WTC11 (cell line): ENCODE measurements around the gene RNPS1. TPM values are rescaled to one million over a fixed set of nuclear protein-coding genes. Genes with fewer than 3 reads are reported as not detected.

ENCODE experiments used
- ATAC-seq: fragments of 200-7000 bp; cut with Tn5 transposase; 2 replicates; pipeline ENCODE4 v1.10.0; 2021; ENCODE audit warnings: mild to moderate bottlenecking, moderate library complexity
- CTCF ChIA-PET: fragments of 300-600 bp; sonication (Branson Sonifier 250); formaldehyde crosslinking; loops from one replicate; lab custom pipeline; 2021; ENCODE audit warnings: antibody characterized with exemption; lab: Charles Lee
- POLR2A ChIA-PET: fragments of 350-600 bp; sonication (Branson Sonifier 250); formaldehyde crosslinking; loops from one replicate; lab custom pipeline; 2021; ENCODE audit warnings: antibody characterized with exemption; lab: Charles Lee
- DNase-seq: peaks from one replicate; pipeline ENCODE4 v3.0.0; 2021; ENCODE audit warnings: low spot score
- H3K27ac Mint-ChIP-seq: 2 replicates; pipeline ENCODE4 v1.8.0; 2021; ENCODE audit warnings: mixed read lengths
- H3K27me3 Mint-ChIP-seq: 2 replicates; pipeline ENCODE4 v1.8.0; 2021; ENCODE audit warnings: low read depth, mild to moderate bottlenecking, moderate library complexity, mixed read lengths
- H3K36me3 Mint-ChIP-seq: 2 replicates; pipeline ENCODE4 v1.8.0; 2021; ENCODE audit warnings: mixed read lengths
- H3K4me1 Mint-ChIP-seq: 2 replicates; pipeline ENCODE4 v1.8.0; 2022; ENCODE audit warnings: mixed read lengths
- H3K4me3 Mint-ChIP-seq: 2 replicates; pipeline ENCODE4 v1.8.0; 2021; ENCODE audit warnings: mild to moderate bottlenecking, moderate library complexity, mixed read lengths
- H3K9me3 Mint-ChIP-seq: 2 replicates; pipeline ENCODE4 v1.8.0; 2021; ENCODE audit warnings: mixed read lengths
- ATF1 ChIP-seq: sonication (generic); formaldehyde crosslinking; IDR thresholded peaks from 2 replicates; pipeline ENCODE4 v1.8.1; 2023; ENCODE audit warnings: mild to moderate bottlenecking, moderate library complexity, missing genetic modification reagents
- ELF4 ChIP-seq: sonication (generic); formaldehyde crosslinking; IDR thresholded peaks from 2 replicates; pipeline ENCODE4 v1.8.1; 2022; ENCODE audit warnings: low read depth, mild to moderate bottlenecking, moderate library complexity, missing genetic modification reagents
- ETV6 ChIP-seq: sonication (generic); formaldehyde crosslinking; IDR thresholded peaks from 2 replicates; pipeline ENCODE4 v1.8.1; 2022; ENCODE audit warnings: mild to moderate bottlenecking, missing genetic modification reagents
- IRF2 ChIP-seq: sonication (generic); formaldehyde crosslinking; IDR thresholded peaks from 2 replicates; pipeline ENCODE4 v1.8.0; 2022; ENCODE audit warnings: low read depth, missing genetic modification reagents, borderline replicate concordance
- JAZF1 ChIP-seq: fragments of 250-450 bp; sonication (Bioruptor Pico); IDR thresholded peaks from 2 replicates; pipeline ENCODE4 v1.9.0; 2021; ENCODE audit warnings: moderate library complexity, mild to moderate bottlenecking, inconsistent platforms
- JUN ChIP-seq: sonication (generic); formaldehyde crosslinking; IDR thresholded peaks from 2 replicates; pipeline ENCODE4 v1.8.0; 2023; ENCODE audit warnings: mild to moderate bottlenecking, missing genetic modification reagents
- MYBL2 ChIP-seq: sonication (generic); formaldehyde crosslinking; IDR thresholded peaks from 2 replicates; pipeline ENCODE4 v1.8.1; 2023; ENCODE audit warnings: mild to moderate bottlenecking, moderate library complexity, missing genetic modification reagents
- NFE2L1 ChIP-seq: sonication (generic); formaldehyde crosslinking; IDR thresholded peaks from 2 replicates; pipeline ENCODE4 v1.8.1; 2023; ENCODE audit warnings: missing genetic modification reagents
- NR2C2 ChIP-seq: sonication (generic); formaldehyde crosslinking; IDR thresholded peaks from 2 replicates; pipeline ENCODE4 v1.8.0; 2022; ENCODE audit warnings: mild to moderate bottlenecking, missing genetic modification reagents
- NR3C1 ChIP-seq: sonication (generic); formaldehyde crosslinking; conservative IDR thresholded peaks from 2 replicates; pipeline ENCODE4 v1.8.1; 2023; ENCODE audit warnings: low read depth, mild to moderate bottlenecking, missing genetic modification reagents
- SMAD4 ChIP-seq: sonication (generic); formaldehyde crosslinking; IDR thresholded peaks from 2 replicates; pipeline ENCODE4 v1.8.0; 2022; ENCODE audit warnings: mild to moderate bottlenecking, missing genetic modification reagents
- TCF7 ChIP-seq: sonication (generic); formaldehyde crosslinking; IDR thresholded peaks from 2 replicates; pipeline ENCODE4 v1.8.0; 2022; ENCODE audit warnings: mild to moderate bottlenecking, low read depth, missing genetic modification reagents, moderate library complexity
- TEAD1 ChIP-seq: sonication (generic); formaldehyde crosslinking; IDR thresholded peaks from 2 replicates; pipeline ENCODE4 v1.8.0; 2022; ENCODE audit warnings: mild to moderate bottlenecking, missing genetic modification reagents
- ZBTB21 ChIP-seq: sonication (generic); formaldehyde crosslinking; IDR thresholded peaks from 2 replicates; pipeline ENCODE4 v1.8.1; 2023; ENCODE audit warnings: mild to moderate bottlenecking, missing genetic modification reagents, borderline replicate concordance
- ZNF232 ChIP-seq: sonication (generic); formaldehyde crosslinking; IDR thresholded peaks from 2 replicates; pipeline ENCODE4 v1.8.0; 2022; ENCODE audit warnings: mild to moderate bottlenecking, missing genetic modification reagents
- total RNA-seq: library from RNA; stranded (reverse); gene quantifications from 3 replicates; pipeline ENCODE4 v1.2.3, GENCODE V29; 2021
- TF ChIP-seq, protein P1 (sequence below): fragments of 250-450 bp; sonication (Bioruptor Pico); IDR thresholded peaks from 2 replicates; pipeline ENCODE4 v1.9.0; 2021; ENCODE audit warnings: mild to moderate bottlenecking, borderline replicate concordance
- TF ChIP-seq, protein P2 (sequence below): sonication (generic); formaldehyde crosslinking; IDR thresholded peaks from 2 replicates; pipeline ENCODE4 v1.8.1; 2023; ENCODE audit warnings: mild to moderate bottlenecking, missing genetic modification reagents, moderate library complexity
- TF ChIP-seq, protein P3 (sequence below): sonication (generic); formaldehyde crosslinking; conservative IDR thresholded peaks from 2 replicates; pipeline ENCODE4 v1.8.1; 2022; ENCODE audit warnings: mild to moderate bottlenecking, missing genetic modification reagents
- TF ChIP-seq, protein P4 (sequence below): fragments of 250-450 bp; sonication (Bioruptor Pico); IDR thresholded peaks from 2 replicates; pipeline ENCODE4 v1.9.0; 2021; ENCODE audit warnings: mild to moderate bottlenecking
- TF ChIP-seq, protein P5 (sequence below): sonication (generic); formaldehyde crosslinking; IDR thresholded peaks from 2 replicates; pipeline ENCODE4 v1.8.0; 2022; ENCODE audit warnings: mild to moderate bottlenecking, missing genetic modification reagents
- TF ChIP-seq, protein P6 (sequence below): sonication (generic); formaldehyde crosslinking; IDR thresholded peaks from 2 replicates; pipeline ENCODE4 v1.8.0; 2022; ENCODE audit warnings: missing genetic modification reagents

Gene RNPS1
- total RNA-seq, 1 experiment from 2014 or later: 331 TPM

DNA sequence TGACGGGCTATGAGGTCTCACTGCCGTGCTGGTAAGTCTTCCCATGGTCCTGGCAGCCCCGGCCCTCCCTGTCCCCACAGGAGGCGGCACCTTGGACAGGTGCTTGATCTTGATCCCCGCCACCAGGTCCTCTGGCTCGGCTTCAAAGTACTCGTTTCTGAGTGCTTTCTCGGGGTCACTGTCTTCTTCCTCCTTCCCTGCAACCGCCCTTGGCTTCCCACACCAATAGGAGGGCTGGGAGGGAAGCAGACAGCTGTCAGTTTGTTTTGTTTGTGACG, 31.9 kb upstream of the RNPS1 start (continued):
- TF ChIP-seq, protein P1, sequence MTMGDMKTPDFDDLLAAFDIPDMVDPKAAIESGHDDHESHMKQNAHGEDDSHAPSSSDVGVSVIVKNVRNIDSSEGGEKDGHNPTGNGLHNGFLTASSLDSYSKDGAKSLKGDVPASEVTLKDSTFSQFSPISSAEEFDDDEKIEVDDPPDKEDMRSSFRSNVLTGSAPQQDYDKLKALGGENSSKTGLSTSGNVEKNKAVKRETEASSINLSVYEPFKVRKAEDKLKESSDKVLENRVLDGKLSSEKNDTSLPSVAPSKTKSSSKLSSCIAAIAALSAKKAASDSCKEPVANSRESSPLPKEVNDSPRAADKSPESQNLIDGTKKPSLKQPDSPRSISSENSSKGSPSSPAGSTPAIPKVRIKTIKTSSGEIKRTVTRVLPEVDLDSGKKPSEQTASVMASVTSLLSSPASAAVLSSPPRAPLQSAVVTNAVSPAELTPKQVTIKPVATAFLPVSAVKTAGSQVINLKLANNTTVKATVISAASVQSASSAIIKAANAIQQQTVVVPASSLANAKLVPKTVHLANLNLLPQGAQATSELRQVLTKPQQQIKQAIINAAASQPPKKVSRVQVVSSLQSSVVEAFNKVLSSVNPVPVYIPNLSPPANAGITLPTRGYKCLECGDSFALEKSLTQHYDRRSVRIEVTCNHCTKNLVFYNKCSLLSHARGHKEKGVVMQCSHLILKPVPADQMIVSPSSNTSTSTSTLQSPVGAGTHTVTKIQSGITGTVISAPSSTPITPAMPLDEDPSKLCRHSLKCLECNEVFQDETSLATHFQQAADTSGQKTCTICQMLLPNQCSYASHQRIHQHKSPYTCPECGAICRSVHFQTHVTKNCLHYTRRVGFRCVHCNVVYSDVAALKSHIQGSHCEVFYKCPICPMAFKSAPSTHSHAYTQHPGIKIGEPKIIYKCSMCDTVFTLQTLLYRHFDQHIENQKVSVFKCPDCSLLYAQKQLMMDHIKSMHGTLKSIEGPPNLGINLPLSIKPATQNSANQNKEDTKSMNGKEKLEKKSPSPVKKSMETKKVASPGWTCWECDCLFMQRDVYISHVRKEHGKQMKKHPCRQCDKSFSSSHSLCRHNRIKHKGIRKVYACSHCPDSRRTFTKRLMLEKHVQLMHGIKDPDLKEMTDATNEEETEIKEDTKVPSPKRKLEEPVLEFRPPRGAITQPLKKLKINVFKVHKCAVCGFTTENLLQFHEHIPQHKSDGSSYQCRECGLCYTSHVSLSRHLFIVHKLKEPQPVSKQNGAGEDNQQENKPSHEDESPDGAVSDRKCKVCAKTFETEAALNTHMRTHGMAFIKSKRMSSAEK (CRISPR knock-in tag): no peak
- TF ChIP-seq SMAD4 (no peak), NR2C2 (CRISPR knock-in tag) (no peak)
- TF ChIP-seq, protein P2, sequence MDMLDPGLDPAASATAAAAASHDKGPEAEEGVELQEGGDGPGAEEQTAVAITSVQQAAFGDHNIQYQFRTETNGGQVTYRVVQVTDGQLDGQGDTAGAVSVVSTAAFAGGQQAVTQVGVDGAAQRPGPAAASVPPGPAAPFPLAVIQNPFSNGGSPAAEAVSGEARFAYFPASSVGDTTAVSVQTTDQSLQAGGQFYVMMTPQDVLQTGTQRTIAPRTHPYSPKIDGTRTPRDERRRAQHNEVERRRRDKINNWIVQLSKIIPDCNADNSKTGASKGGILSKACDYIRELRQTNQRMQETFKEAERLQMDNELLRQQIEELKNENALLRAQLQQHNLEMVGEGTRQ: no peak

DNA sequence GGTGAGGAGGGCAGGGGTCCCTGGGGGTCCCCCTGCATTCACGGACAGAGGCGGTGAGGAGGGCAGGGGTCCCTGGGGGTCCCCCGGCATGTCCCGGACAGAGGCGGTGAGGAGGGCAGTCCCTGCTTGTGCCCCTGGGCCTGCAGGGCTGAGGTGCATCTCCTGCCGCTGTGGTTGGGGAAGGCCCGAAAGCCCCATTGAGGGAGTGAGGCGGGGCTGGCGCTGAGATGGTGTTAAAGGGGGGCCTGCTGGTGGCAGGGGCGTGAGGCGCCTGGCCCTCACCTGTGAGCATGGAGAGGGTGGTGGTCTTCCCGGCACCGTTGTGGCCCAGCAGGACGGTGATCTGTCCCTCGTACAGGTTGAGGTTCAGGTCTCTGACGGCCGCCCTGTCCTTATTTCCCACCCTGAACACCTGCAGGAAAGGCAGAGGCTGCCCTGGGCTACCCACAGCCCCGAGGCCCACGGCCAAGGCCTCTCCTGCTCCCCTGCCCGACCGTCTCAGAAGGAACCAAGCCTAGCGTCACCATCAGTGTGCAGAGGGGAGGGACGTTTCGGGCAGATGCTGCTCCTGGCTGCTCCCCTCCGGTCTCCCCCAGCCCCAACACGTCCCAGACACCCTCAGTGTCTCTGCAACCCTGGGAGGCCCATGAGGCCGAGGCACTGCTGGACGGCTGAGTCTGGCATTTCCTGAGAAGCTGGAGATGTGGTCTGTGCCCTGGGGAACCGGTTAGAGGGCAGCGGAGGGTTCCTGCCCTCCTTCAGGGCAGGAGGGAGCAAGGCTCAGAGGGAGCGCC, 31.4 kb upstream of the RNPS1 start:
- no peaks in the 10 kb centered on the region for H3K36me3 Mint-ChIP-seq
- TF ChIP-seq, protein P2: no peak
- TF ChIP-seq ETV6 (no peak), IRF2 (CRISPR knock-in tag) (no peak), TEAD1 (CRISPR knock-in tag) (no peak), TCF7 (no peak), JUN (no peak), MYBL2 (CRISPR knock-in tag) (no peak), ATF1 (CRISPR knock-in tag) (no peak), ZBTB21 (no peak), NFE2L1 (no peak), ZNF232 (CRISPR knock-in tag) (no peak), JAZF1 (no peak), ELF4 (CRISPR knock-in tag) (no peak), NR3C1 (CRISPR knock-in tag) (no peak)
- TF ChIP-seq, protein P3, sequence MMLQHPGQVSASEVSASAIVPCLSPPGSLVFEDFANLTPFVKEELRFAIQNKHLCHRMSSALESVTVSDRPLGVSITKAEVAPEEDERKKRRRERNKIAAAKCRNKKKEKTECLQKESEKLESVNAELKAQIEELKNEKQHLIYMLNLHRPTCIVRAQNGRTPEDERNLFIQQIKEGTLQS (CRISPR knock-in tag): no peak
- TF ChIP-seq, protein P4, sequence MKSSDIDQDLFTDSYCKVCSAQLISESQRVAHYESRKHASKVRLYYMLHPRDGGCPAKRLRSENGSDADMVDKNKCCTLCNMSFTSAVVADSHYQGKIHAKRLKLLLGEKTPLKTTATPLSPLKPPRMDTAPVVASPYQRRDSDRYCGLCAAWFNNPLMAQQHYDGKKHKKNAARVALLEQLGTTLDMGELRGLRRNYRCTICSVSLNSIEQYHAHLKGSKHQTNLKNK: no peak
- TF ChIP-seq, protein P5, sequence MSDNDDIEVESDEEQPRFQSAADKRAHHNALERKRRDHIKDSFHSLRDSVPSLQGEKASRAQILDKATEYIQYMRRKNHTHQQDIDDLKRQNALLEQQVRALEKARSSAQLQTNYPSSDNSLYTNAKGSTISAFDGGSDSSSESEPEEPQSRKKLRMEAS (CRISPR knock-in tag): no peak
- TF ChIP-seq, protein P6, sequence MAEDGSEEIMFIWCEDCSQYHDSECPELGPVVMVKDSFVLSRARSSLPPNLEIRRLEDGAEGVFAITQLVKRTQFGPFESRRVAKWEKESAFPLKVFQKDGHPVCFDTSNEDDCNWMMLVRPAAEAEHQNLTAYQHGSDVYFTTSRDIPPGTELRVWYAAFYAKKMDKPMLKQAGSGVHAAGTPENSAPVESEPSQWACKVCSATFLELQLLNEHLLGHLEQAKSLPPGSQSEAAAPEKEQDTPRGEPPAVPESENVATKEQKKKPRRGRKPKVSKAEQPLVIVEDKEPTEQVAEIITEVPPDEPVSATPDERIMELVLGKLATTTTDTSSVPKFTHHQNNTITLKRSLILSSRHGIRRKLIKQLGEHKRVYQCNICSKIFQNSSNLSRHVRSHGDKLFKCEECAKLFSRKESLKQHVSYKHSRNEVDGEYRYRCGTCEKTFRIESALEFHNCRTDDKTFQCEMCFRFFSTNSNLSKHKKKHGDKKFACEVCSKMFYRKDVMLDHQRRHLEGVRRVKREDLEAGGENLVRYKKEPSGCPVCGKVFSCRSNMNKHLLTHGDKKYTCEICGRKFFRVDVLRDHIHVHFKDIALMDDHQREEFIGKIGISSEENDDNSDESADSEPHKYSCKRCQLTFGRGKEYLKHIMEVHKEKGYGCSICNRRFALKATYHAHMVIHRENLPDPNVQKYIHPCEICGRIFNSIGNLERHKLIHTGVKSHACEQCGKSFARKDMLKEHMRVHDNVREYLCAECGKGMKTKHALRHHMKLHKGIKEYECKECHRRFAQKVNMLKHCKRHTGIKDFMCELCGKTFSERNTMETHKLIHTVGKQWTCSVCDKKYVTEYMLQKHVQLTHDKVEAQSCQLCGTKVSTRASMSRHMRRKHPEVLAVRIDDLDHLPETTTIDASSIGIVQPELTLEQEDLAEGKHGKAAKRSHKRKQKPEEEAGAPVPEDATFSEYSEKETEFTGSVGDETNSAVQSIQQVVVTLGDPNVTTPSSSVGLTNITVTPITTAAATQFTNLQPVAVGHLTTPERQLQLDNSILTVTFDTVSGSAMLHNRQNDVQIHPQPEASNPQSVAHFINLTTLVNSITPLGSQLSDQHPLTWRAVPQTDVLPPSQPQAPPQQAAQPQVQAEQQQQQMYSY (CRISPR knock-in tag): no peak
- TF ChIP-seq, all 79 proteins: peak for 0
- ChIA-PET POLR2A (no interaction called here), CTCF (no interaction called here)
- Mint-ChIP-seq H3K27me3 (no peaks in the 10 kb centered on the region), H3K4me3 (no peak overlapping the region), H3K9me3 (no peaks in the 10 kb centered on the region), H3K4me1 (no peaks in the 10 kb centered on the region), H3K27ac (no peak overlapping the region)
- DNase-seq (no peak), ATAC-seq (no peak)
